ENCODE measurements around the gene SUMF1.

The SUMF1 gene

DNA sequence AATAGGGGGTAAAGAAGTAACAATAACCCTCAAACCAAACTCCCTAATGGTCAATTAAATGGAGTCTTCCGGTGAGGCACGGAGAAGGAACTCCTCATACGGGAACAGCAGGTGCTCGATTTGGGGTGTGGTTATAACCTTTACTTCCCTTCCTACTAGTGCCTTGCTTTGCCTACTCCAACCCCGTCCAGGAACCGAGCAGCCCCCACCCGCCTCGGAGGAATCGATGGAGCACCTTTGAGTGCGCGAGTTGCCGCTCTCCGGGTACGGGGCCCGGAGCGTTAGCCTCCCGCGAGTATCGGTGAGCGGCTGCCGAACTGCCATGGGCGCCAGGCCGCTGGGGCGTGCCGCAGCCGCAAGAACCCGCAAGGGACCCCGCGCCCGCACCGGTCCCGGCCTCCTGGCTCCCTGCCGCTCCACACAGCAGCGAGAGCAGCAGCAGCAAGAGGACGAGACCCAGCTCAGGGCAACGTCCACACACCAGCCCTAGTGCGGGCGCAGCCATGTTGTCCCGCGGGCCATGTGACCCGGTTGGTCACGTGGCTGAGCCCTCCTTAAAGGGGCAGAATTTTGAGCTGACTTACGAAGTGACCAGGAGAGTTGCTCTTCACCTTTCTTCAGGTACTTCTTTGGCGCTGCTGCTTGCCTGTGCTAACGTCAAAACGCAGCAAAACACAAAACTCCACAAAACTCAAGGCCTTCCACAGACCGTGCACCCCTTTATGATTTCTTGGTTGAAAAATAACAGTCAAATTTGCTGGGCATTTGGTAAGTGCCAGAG is at the start of gene SUMF1:
Gene SUMF1, minus strand, starts transcription at position 529 of the 781 bp plus-strand sequence. Its CDS starts 24 bp downstream, at position 505.
- DNase-seq, result peak; percentile 61

DNA sequence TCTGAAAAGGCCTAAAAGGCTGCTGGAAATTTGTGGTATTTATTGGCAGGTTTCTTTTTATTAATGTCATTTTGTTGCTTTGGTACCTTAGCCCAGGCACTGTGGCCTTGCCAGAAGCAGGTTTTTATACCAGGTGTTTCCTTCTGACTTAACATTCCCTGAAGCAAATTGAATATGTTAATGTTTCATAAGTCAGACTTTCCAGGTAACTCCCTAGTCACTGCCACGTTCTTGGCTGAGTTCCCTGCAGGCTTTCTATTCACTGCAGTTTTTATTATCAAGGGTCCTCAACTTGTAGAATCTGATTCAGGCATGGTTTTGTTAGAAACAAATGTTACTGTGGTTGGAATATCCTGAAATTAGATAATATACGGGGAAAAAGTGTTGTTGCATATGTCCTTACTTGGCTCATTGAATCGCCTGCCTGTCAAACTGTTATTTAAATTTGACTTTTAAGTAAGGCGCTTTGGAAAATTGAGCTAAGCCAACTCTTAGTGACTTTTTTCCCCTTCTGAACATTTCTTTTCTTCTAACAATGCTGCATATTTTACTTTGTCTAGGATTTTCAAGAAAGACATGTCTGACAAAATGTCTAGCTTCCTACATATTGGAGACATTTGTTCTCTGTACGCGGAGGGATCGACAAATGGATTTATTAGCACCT is 49.0 kb upstream of the SUMF1 start:
- no peak for DNase-seq

DNA sequence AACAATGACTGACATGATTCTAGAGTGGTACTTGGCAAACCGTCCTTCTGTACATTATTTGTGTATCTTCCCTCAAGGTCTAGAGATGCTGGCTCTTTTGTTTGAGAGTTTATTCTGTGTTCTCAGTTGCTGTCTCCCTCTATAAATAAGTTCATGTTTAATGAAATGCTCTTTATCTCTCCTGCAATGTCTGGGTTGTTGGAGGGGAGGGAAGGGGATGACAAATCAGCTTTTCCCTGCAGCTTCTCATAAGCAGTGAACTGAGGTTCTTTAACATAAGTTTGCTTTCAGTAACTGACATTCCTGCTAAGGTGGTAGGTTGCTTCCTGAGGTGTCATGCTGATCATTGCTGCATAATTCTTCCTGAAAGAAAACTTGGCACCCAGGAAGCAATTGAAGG is 47.8 kb upstream of the SUMF1 start:
- no peak for DNase-seq

DNA sequence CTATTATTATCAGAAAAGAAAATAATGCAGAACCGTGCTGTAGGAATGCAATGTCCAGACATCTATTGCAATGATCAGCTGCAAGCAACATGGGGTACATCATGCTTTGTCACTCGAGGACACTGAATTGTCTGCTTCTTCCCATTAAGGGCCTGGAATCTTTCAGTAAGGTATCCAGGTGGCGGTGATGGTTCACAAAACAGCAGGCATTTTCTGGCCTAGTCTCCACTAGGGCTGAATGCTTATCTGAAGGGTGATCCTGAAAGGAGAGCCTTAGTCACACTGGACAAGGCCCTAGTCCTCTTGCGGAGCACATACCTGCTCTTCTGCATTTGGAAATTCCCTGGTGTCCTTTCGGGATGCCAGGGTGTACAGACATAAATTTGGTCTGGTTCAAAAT is 47.3 kb upstream of the SUMF1 start:
- no peak for DNase-seq

DNA sequence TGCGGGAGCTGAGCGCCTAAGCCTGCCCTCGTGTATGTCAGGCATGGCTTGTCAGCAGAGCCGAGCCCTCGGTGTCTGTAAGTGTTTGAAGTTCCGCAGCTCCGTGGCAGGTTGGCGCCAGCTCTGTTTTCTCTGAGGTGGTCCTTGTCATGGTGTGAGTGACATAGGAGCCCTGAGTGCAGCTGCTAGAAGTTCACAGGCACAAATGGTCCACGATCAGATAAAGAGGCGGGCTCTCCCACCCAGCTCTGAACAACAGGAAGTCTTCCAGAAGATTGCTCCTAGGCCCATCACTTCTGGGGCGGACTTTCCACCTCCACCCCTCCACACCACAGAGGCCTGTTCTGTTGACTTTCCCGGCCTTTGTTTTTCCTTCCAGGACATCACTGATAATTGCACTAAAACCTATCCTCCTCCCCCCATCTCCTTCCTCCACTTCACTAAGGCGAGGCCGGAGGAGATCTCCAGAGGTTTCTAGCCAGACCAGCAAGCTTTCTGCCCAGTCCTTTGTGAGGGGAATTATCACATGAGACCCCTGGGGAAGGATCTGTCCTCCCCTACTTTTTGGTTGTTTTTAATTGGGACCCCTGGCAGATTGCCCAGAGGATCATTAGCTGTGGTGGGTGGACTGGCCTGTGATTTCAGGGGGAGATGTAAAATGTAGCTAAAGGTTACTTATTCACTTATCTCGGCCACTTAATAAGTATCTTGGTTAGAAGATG is 46.0 kb upstream of the SUMF1 start:
- no peak for DNase-seq

DNA sequence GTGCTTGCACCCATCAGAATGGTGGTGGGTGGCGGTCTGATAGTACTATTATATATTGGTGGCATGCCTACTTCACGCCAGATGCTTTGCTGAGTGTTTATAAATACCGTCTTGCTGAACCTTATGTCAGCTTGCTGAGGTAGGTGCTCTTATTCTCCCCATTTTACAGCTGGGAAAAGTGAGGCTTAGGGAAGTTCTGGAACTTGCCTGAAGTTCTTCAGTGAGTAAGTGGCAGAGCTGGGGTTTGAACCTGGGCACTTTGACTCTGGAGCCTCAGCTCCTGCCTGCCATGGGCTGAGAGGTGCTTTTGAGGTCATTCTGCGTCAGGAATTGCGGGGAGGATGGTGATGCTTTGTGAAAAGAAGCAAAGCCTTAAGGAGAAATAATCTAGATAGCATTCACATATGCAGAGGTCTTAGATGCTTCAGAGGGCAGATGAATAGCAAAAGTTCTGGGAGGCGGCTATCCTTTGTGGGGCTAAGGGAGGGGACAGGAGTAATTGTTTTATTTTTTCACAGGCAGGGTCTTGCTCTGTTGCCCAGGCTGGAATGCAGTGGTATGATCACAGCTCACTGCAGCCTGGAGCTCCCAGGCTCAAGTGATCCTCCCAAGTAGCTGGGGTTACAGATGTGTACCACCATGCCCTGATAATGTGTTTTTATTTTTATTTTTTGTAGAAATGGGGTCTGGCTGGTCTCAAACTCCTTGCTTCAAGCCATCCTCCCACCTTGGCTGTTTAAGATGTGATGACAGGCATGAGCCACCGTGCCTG is 44.6 kb upstream of the SUMF1 start:
- no peak for DNase-seq

DNA sequence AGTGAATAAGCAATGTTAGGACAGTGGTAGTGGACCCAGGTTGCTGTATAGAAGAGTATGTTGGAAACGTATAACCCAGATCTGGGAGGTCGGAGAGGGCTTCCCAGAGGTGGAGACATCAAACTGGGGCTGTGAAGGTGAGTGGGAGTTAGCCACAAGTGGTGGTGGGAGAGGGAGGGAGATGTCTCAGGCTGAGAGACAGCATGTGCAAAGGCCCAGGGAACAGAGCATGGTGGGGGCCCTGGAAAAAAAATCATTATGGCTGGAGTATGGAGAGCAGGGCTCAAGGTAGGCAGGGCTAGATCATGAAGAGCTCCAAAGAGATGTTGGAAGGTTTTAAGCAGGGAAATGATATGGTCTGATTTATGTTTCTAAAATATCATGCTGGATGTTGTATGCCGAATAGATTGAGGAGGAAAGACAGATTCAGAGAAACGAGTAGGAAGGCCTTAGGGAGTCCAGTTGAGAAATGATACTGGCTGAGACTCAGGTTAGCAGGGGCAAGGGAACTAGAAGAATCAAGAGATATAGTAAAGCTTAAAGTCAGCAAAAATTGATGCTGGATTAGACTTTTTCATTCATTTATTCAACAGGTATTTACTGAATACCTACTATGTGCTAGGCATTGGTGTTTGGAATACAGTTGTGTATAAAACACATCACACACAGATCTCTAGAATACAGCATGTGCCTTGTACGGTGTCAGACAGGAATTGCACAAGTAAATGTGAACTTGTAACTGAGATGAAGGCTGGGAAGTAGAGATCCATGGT is 43.1 kb upstream of the SUMF1 start:
- no peak for DNase-seq

DNA sequence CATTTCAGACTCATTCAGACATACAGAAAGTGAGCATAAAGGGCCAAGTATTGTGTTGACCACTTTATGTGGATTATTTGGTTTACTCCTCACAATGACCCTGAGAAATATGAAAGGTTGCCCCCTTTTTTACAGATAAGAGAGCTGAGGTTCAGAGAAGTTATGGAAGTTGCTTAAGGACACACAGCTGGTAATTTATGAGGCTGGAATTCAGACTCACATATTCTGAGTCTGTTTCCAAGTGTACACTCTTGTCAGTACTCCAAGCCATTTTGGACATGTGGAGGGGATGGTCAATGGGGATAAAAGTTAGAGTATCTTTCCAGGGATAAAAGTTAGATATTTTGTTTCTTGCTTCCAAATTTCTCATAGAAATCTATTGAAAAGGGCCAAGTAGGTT is 42.0 kb upstream of the SUMF1 start:
- no peak for DNase-seq

DNA sequence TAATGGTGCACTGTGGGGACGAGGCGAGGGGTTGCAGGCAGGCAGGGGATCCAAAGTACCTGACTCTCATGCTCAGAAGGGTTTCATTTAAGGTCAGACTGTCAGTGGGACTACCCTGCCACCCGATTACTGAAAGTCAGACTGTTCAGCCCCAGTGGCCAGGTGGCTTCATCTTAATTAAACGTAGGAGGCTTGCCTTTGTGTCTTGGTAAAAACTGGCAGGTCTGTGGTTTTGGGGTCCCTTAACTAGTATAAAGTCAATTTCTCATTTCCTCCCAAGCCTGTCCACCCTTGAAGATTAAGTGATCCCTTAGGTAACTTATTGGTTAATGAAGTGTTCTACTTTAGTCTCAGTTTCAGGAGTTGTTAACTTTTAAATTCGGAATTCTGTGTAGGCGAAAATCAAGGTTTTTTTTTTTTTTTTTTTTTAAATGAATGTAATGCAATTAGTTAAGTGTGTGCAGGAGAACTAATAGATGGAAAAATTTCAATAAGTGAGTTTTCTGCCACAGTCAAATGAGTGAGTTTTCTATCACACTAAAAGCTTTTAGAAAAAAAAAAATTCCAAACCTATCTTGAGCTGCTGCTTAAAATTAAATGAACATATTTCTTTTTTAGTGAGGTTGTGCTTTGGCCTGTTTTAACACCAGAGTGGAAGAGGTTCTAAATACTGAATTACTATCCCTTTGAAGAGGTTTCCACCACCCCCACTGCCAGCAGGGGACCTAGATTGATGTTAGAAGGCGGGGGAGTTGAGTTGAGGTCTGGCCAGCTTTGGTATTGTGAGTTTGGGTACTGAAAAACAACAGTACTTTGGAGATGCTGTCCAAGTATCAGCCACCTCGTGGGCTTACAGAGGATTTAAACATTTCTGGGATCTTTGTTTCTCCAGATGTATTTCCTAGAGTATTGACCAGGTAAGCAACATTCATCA is 41.2 kb upstream of the SUMF1 start:
- no peak for DNase-seq

DNA sequence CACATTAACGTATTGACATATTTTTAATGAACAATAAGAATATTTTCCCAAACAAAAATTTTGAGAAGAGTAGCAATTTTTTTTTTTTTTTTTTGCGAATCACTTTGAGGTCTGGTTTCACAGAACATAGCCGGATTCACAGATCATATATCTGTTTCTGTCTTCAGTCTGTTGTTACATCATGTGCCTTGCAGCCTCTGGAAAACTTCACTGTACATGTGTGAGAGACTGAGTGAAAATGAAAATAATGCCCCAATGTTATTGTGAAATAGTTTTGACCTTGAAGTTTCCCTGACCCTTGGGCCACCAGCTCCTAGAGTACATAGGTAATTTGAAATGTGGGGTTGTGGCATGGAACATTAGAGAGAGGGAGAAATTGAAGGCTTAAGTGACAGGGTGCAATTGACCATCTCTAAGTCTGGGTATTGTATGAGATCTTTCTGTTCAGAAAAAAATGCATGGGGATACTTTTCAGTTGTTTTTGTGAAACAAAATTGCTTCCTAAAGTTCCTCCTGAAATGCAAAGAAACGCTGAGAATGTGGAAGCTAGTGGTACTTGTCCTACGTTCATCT is 40.0 kb upstream of the SUMF1 start:
- DNase-seq, result no peak

DNA sequence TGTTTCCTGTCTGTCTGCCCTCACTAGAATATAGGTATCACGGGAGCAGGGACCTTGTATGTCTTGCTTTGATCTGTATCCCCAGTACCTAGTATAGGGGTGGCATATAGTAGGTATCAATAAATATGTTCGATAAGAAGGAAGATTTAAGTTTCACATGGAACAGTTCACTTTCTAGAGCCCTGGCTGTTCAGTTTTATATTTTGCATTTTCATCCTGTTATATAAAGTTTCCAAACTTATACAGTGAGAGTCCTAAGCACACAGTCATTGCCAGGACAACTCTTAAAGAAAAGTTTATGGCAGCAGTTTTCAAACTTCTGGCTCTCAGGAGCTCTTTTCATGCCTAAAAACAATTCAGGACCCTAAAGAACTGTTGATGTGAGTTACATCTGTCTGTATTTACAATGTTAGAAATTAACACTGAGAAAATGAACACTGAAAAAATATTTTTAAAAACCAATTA is 39.5 kb upstream of the SUMF1 start:
- DNase-seq, result no peak

DNA sequence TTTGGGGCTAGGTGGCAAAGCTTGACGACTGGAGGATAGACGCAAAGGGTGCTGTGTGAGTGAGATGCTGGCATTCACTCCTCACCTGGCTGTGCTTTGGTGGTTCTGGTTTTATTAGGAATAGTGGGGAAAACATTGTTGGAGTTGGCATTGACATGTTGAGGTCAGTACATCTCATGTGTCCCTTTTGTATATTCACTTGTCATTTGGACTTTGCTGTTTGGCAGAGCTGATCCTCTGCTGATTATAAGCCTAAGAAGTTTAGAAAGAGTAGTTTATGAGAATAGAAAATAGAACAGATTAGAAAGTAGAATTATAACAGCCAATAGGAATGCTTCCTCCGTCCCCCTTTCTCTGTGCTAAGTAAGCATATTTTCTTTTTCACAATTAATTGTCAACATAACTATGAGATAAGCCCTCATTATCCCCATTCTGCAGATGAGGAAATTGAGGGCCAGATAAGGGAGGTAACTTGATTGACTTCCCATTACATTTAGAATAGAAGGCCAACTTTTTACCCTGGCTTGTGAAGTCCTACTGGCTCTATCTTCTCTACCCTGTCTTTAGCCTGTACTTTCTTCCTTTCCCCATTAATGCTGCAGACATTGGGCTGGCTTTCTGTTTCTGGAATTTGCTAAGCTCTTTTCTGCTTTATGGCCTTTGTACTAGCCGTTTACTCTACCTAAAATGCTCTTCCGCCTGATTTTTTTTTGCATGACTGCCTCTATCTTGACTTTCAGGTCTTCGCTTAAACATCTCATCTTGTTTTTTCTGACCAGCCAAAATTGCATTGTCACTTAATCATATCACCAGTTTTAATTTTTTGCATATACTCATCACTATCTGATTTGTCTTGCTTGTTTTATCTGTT is 38.9 kb upstream of the SUMF1 start:
- no peak for DNase-seq

DNA sequence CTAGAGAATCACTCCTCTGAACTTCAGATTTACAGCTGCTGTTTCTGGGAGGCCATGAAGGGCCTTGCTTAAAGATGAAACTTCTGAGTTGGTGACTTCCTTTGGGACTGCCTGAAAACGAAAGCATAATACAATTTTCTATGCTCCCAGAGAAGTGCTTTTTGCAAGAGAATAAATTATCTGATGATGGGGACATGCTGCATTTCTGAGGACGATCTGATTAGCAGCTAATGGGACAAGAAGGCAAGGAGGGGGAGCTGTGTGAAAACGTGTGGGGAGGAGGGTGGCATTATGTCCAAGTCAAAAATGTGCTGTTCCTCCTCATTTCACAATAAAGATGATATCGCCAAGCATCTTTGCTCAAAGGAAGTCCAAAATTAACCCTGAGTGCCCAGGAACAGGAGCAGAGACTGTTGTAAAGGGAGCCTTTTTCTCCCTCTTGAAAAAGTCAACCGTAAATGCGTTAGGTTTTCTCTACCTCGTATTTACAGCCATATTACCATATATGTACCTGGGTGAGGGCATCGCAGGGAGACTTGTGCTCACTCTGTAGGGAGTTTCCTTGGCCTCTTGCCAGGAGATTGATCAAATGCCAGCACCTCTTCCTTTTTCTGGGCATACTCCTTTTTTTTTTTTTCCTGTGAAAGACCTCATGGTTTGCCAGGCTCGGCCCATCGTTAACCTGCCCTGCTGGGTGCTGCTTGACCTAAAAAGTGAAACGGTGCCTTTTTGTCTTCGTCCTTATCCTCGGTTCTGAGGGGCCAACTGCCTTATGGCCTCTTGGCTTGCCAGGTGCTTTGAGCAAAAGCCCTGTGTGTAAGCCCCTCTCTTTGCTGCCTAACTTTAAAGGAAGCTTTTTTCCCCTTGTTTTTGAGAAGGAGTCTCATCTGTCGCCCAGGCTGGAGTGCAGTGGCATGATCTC is 37.5 kb upstream of the SUMF1 start:
- DNase-seq, result peak; percentile 34

DNA sequence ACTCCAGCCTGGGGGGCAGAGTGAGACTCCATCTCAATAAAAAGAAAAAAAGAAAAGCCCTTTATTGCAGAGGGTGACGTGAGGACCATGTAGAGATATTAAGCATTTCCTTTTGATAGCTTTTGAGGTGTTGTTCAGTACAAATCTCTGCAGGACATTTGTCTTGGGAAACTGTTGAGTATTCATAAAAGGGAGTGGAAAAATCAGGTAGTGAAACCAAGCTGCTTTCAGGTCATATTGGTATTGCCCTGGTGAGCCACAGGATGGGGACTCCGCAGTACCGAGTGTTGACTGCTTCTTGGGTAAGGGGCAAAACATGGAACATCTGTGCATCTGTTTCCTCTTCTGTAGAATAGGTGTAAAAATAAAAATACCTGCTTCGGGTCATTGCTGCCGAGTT is 36.0 kb upstream of the SUMF1 start:
- DNase-seq, result no peak

DNA sequence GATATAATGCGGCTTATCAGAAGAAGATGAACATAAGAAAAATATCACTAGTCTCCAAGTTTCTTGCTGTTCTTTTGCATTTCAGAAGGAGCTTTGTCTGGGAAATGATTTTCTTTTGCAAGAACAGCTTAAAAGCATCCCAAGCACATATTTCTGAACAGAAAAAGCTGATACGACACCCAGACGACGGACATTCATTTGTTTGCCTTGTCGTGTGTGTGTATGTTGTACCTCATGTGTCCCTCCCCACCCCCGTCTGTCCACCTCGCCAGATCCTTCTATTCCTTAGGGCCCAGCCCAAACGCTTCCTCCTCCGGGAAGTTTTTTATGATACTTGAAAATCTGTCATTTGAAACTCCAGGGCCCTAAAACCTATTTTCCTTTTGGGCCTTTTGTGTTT is 34.9 kb upstream of the SUMF1 start:
- no peak for DNase-seq

DNA sequence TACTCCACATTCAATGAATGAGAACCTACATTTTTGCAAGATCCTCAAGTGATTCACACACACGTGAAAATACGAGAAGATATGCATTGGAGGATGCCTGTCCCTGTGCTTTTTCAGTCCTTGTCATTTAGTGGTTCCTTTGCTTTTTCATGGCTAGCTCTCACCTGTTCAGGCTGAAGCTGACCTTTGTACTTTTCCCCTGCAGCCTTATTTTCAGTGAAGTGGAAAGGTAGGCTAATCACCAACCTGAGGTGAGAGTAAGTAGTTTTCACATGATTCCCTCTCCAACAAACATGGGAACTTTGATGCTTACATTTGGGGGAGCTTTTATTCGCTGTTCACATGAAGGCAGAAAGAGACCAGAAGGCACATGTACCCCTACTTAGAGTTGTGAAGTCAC is 34.4 kb upstream of the SUMF1 start:
- no peak for DNase-seq

DNA sequence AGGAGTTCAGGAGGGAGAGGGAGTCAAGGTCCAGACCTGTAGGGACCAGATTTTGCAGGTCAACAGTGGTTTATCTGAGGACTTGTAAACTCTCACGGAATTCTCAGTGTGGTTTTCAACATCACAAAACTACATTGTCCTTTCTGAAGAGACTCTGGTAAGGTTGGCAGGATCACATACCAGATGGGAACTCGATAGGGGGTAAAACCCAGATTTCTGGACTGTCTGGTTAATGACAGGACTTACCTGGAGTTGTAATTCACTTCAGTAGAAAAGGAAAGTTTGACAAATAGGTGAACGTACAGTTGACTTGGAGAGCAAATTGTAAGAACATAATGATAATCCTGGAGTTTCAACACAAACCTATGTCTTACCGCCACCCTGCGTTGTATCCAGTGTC is 31.4 kb upstream of the SUMF1 start:
- DNase-seq, result no peak

DNA sequence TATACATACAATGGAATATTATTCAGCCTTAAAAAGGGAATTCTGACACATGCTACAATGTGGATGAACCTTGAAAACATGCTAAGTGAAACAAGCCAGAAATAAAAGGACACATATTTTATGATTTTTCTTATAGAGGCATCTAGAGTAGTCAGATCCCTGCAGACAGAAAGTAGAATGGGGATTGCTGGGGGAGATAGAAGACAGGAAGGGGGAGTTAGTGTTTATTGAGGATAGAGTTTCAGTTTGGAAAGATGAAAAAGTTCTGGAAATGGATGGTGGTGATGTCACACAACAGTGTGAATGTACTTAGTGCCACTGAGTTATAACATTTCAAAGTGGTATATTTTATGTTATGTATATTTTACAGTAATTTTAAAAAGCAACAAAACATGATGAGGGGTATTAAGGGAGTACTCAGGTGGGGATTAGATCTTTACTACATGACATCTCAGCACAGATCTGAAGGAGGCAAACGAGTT is 30.8 kb upstream of the SUMF1 start:
- DNase-seq, result no peak
